ENCODE data around the gene GRAP2. TPM values are rescaled to one million over a fixed set of nuclear protein-coding genes. Genes with fewer than 3 reads are reported as not detected.

The GRAP2 gene
- polyA plus RNA-seq, 1 donor (not counting 4 experiments of a cell fraction or from before 2014, with no cell fraction given) = not detected

GRCh38 chr22:39908737-39909136 lies 7.9 kb downstream of the GRAP2 start:
- Histone ChIP-seq H3K4me3 (ENCODE audit: control insufficient read depth in 2 of 3, extremely low read depth in 1 of 3, insufficient read depth in 2 of 3, low read depth in 1 of 3, low read length in 3 of 3) (no peak overlapping the region), H3K36me3 (ENCODE audit: control insufficient read depth in 2 of 2, extremely low read depth in 1 of 2, insufficient read depth in 2 of 2, low read length in 2 of 2) (no peaks in the 10 kb centered on the region), H3K4me1 (ENCODE audit: control insufficient read depth, extremely low read depth, insufficient read depth, low read length) (no peaks in the 10 kb centered on the region), H3K9me1 (ENCODE audit: control insufficient read depth, extremely low read depth, insufficient read depth, low read length) (no peaks in the 10 kb centered on the region), H2AFZ (ENCODE audit: control insufficient read depth, low read length) (no peak overlapping the region), H3K4me2 (ENCODE audit: control insufficient read depth, extremely low read depth, insufficient read depth, low read depth, low read length) (no peak overlapping the region), H3K27ac (ENCODE audit: control insufficient read depth, insufficient read depth, low read length) (no peak overlapping the region), H3K9ac (ENCODE audit: control insufficient read depth, extremely low read depth, insufficient read depth, low read length) (no peak overlapping the region), H3K27me3 (ENCODE audit: control insufficient read depth, extremely low read depth, insufficient read depth, low read length) (peaks cover 8% of the 10 kb centered on the region), H4K20me1 (ENCODE audit: control insufficient read depth, extremely low read depth, insufficient read depth, low read length) (no peaks in the 10 kb centered on the region), H3K9me3 (ENCODE audit: control insufficient read depth, low read depth, low read length) (no peaks in the 10 kb centered on the region), H3K79me2 (ENCODE audit: control insufficient read depth, insufficient read depth, low read length) (no peaks in the 10 kb centered on the region)
- FAIRE-seq (no peak), DNase-seq (ENCODE audit: low read depth, low spot score) (no peak)
- no peak for TF ChIP-seq CTCF (optimal IDR thresholded peaks at IDR 0.05 in 1 of 3, IDR thresholded peaks at IDR 0.05 in 1 of 3, conservative IDR thresholded peaks at IDR 0.05 in 1 of 3; ENCODE audit: extremely low read depth in 1 of 3, insufficient read depth in 2 of 3, low read length in 3 of 3)
- TF ChIP-seq EZH2 (IDR thresholded peaks at IDR 0.05; ENCODE audit: low read length) = no peak
- dilution Hi-C loops (cut with MboI; ENCODE audit: extremely low pct_ligation_motif_present, low sequenced_read_pairs) = no loop called here

- Histone ChIP-seq H3K79me2 (ENCODE audit: control insufficient read depth, insufficient read depth, low read length) (no peaks in the 10 kb centered on the region), H3K36me3 (ENCODE audit: control insufficient read depth in 2 of 2, extremely low read depth in 1 of 2, insufficient read depth in 2 of 2, low read length in 2 of 2) (no peaks in the 10 kb centered on the region), H3K4me2 (ENCODE audit: control insufficient read depth, extremely low read depth, insufficient read depth, low read depth, low read length) (no peak overlapping the region), H4K20me1 (ENCODE audit: control insufficient read depth, extremely low read depth, insufficient read depth, low read length) (no peaks in the 10 kb centered on the region), H3K27ac (ENCODE audit: control insufficient read depth, insufficient read depth, low read length) (no peak overlapping the region), H2AFZ (ENCODE audit: control insufficient read depth, low read length) (no peak overlapping the region), H3K4me3 (ENCODE audit: control insufficient read depth in 2 of 3, extremely low read depth in 1 of 3, insufficient read depth in 2 of 3, low read depth in 1 of 3, low read length in 3 of 3) (no peak overlapping the region), H3K9me1 (ENCODE audit: control insufficient read depth, extremely low read depth, insufficient read depth, low read length) (no peaks in the 10 kb centered on the region), H3K27me3 (ENCODE audit: control insufficient read depth, extremely low read depth, insufficient read depth, low read length) (peaks cover 18% of the 10 kb centered on the region), H3K4me1 (ENCODE audit: control insufficient read depth, extremely low read depth, insufficient read depth, low read length) (no peaks in the 10 kb centered on the region), H3K9me3 (ENCODE audit: control insufficient read depth, low read depth, low read length) (no peaks in the 10 kb centered on the region), H3K9ac (ENCODE audit: control insufficient read depth, extremely low read depth, insufficient read depth, low read length) (no peak overlapping the region)
- DNase-seq (ENCODE audit: low read depth, low spot score) = no peak
- no peak for FAIRE-seq
- TF ChIP-seq EZH2 (IDR thresholded peaks at IDR 0.05; ENCODE audit: low read length) = no peak
- TF ChIP-seq CTCF (optimal IDR thresholded peaks at IDR 0.05 in 1 of 3, IDR thresholded peaks at IDR 0.05 in 1 of 3, conservative IDR thresholded peaks at IDR 0.05 in 1 of 3; ENCODE audit: extremely low read depth in 1 of 3, insufficient read depth in 2 of 3, low read length in 3 of 3) = no peak
- dilution Hi-C loops (cut with MboI; ENCODE audit: extremely low pct_ligation_motif_present, low sequenced_read_pairs) = no loop called here
Observed at GRCh38 chr22:39910876-39911613, 10.2 kb downstream of the GRAP2 start.

Data from keratinocyte (primary cell).